ENCODE results near the gene MMP11. TPM values are rescaled to one million over a fixed set of nuclear protein-coding genes. Genes with fewer than 3 reads are reported as not detected.

The MMP11 gene
- total and polyA plus RNA-seq, 2 of the 13 experiments (the other 11 are each of a cell fraction or from before 2014, with no cell fraction given), result 8.9 to 28.6 TPM

DNA sequence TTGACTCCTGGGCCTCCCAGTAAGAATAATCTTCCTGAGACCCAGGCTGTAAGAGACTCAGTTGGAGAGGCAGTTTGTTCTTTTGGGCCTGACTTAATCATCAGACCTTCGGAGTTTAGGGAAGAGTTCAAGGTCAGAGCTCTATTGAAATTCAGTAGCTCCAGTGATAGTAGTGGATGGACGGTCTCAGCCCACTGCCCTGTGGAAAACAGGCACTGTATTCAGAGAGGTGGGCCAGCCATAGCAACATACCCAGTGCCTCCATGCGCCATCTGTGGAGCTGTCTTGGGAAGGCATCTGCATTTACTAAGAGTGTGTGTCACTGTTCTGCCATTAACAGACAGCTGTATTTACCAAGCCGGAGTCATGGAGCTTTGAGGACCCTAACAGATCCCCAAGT is 17.0 kb downstream of the MMP11 start (continued):
- TF ChIP-seq, protein P1, sequence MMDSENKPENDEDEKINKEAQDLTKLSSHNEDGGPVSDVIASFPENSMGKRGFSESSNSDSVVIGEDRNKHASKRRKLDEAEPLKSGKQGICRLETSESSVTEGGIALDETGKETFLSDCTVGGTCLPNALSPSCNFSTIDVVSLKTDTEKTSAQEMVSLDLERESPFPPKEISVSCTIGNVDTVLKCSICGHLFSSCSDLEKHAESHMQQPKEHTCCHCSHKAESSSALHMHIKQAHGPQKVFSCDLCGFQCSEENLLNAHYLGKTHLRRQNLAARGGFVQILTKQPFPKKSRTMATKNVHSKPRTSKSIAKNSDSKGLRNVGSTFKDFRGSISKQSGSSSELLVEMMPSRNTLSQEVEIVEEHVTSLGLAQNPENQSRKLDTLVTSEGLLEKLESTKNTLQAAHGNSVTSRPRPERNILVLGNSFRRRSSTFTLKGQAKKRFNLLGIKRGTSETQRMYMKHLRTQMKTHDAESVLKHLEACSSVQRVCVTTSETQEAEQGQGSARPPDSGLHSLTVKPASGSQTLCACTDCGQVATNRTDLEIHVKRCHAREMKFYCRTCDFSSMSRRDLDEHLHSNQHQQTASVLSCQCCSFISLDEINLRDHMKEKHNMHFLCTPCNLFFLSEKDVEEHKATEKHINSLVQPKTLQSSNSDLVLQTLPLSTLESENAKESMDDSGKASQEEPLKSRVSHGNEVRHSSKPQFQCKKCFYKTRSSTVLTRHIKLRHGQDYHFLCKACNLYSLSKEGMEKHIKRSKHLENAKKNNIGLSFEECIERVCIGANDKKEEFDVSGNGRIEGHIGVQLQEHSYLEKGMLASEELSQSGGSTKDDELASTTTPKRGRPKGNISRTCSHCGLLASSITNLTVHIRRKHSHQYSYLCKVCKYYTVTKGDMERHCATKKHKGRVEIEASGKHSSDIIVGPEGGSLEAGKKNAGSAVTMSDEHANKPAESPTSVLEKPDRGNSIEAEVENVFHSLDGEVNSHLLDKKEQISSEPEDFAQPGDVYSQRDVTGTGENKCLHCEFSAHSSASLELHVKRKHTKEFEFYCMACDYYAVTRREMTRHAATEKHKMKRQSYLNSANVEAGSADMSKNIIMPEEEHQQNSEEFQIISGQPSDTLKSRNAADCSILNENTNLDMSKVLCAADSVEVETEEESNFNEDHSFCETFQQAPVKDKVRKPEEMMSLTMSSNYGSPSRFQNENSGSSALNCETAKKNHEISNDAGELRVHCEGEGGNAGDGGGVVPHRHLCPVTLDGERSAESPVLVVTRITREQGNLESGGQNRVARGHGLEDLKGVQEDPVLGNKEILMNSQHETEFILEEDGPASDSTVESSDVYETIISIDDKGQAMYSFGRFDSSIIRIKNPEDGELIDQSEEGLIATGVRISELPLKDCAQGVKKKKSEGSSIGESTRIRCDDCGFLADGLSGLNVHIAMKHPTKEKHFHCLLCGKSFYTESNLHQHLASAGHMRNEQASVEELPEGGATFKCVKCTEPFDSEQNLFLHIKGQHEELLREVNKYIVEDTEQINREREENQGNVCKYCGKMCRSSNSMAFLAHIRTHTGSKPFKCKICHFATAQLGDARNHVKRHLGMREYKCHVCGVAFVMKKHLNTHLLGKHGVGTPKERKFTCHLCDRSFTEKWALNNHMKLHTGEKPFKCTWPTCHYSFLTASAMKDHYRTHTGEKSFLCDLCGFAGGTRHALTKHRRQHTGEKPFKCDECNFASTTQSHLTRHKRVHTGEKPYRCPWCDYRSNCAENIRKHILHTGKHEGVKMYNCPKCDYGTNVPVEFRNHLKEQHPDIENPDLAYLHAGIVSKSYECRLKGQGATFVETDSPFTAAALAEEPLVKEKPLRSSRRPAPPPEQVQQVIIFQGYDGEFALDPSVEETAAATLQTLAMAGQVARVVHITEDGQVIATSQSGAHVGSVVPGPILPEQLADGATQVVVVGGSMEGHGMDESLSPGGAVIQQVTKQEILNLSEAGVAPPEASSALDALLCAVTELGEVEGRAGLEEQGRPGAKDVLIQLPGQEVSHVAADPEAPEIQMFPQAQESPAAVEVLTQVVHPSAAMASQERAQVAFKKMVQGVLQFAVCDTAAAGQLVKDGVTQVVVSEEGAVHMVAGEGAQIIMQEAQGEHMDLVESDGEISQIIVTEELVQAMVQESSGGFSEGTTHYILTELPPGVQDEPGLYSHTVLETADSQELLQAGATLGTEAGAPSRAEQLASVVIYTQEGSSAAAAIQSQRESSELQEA (CRISPR knock-in tag; IDR thresholded peaks at IDR 0.05; ENCODE audit: not compliant biosample characterization), result no peak
- TF ChIP-seq, protein P2, sequence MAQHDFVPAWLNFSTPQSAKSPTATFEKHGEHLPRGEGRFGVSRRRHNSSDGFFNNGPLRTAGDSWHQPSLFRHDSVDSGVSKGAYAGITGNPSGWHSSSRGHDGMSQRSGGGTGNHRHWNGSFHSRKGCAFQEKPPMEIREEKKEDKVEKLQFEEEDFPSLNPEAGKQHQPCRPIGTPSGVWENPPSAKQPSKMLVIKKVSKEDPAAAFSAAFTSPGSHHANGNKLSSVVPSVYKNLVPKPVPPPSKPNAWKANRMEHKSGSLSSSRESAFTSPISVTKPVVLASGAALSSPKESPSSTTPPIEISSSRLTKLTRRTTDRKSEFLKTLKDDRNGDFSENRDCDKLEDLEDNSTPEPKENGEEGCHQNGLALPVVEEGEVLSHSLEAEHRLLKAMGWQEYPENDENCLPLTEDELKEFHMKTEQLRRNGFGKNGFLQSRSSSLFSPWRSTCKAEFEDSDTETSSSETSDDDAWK (CRISPR knock-in tag; IDR thresholded peaks at IDR 0.05), result no peak
- TF ChIP-seq, protein P3, sequence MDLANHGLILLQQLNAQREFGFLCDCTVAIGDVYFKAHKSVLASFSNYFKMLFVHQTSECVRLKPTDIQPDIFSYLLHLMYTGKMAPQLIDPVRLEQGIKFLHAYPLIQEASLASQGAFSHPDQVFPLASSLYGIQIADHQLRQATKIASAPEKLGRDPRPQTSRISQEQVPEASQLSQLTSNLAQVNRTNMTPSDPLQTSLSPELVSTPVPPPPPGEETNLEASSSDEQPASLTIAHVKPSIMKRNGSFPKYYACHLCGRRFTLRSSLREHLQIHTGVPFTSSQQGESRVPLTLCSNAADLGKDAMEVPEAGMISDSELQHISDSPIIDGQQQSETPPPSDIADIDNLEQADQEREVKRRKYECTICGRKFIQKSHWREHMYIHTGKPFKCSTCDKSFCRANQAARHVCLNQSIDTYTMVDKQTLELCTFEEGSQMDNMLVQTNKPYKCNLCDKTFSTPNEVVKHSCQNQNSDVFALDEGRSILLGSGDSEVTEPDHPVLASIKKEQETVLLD (CRISPR knock-in tag; IDR thresholded peaks at IDR 0.05; ENCODE audit: low read depth), result no peak
- no peak for TF ChIP-seq ZNF564 (CRISPR knock-in tag; IDR thresholded peaks at IDR 0.05)
- TF ChIP-seq, protein P4, sequence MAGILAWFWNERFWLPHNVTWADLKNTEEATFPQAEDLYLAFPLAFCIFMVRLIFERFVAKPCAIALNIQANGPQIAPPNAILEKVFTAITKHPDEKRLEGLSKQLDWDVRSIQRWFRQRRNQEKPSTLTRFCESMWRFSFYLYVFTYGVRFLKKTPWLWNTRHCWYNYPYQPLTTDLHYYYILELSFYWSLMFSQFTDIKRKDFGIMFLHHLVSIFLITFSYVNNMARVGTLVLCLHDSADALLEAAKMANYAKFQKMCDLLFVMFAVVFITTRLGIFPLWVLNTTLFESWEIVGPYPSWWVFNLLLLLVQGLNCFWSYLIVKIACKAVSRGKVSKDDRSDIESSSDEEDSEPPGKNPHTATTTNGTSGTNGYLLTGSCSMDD (CRISPR knock-in tag; IDR thresholded peaks at IDR 0.05), result no peak
- no peak for TF ChIP-seq PCBP1 (IDR thresholded peaks at IDR 0.05; ENCODE audit: borderline replicate concordance, low read depth, low read length)
- TF ChIP-seq ZNF782 (CRISPR knock-in tag; IDR thresholded peaks at IDR 0.05; ENCODE audit: borderline replicate concordance), result no peak
- peak; percentile 75 for TF ChIP-seq SAP130 (CRISPR knock-in tag; IDR thresholded peaks at IDR 0.05; ENCODE audit: low read depth)
- no peak for TF ChIP-seq KDM4B (CRISPR knock-in tag; IDR thresholded peaks at IDR 0.05)
- TF ChIP-seq ZNF362 (CRISPR knock-in tag; IDR thresholded peaks at IDR 0.05; ENCODE audit: borderline replicate concordance), result no peak
- TF ChIP-seq ATRX (CRISPR knock-in tag; IDR thresholded peaks at IDR 0.05; ENCODE audit: borderline replicate concordance), result no peak
- no peak for TF ChIP-seq ZNF263 (CRISPR knock-in tag; IDR thresholded peaks at IDR 0.05)
- TF ChIP-seq ZMAT5 (CRISPR knock-in tag; IDR thresholded peaks at IDR 0.05; ENCODE audit: borderline replicate concordance, low read depth), result no peak
- no peak for TF ChIP-seq CHD4 (IDR thresholded peaks at IDR 0.05; ENCODE audit: borderline replicate concordance, low read length)
- TF ChIP-seq ZBTB21 (CRISPR knock-in tag; IDR thresholded peaks at IDR 0.05), result no peak
- no peak for TF ChIP-seq SRSF9 (IDR thresholded peaks at IDR 0.05; ENCODE audit: borderline replicate concordance, insufficient read depth, low read depth, low read length, poor library complexity, severe bottlenecking)
- no peak for TF ChIP-seq SOX5 (CRISPR knock-in tag; IDR thresholded peaks at IDR 0.05; ENCODE audit: borderline replicate concordance)
